ENCODE results near the gene NIT1.

Gene NIT1

DNA sequence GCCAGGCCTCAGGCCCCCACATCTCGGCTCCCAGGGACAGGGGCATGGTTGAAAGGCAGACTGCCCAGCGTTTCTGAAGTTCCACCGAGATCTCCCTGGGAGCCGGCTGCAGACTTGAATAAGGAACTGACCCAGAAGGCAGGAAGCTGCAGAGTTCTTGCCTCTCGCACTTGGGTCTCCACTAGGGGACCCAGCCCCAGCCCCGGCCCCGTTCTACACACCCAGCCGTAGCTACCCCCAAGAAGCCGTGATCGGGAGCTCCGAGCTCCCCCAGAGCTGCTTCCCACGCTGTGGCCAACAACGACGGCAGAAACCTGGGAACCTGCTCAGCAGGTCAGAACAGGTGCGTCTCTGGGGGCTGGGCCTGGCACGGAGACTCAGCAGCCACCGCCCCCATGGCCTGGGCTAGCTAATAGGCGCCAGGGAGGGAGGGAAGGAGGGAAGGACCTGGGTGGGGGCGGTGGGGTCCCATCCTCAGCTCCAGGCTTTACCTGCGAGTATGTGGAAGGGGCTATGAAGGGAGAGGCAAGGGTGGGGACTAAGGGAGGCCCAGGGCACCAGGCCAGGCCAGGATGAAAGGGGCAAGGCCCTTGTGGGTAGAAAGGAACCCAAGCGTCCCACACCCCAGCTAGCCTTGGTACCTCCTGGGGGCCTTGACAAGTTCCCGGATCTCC, 28.5 kb upstream of the NIT1 start, which contains the start of gene NECTIN4:
Gene NECTIN4, minus strand, starts transcription at position 308 of the 674 bp plus-strand sequence. Its CDS starts 262 bp downstream, at position 46.
- H3K36me3 ChIP-seq (ENCODE audit: control insufficient read depth, insufficient read depth, low read length), result no peaks in the 10 kb centered on the region
- H3K27ac ChIP-seq (ENCODE audit: low read depth, low read length), result no peak within 1 kb of the TSS
- no peak within 1 kb of the TSS for H3K4me3 ChIP-seq (ENCODE audit: low read length)
- no peaks in the 10 kb centered on the region for H3K4me1 ChIP-seq (ENCODE audit: control insufficient read depth, insufficient read depth, low read length)
- H3K9ac ChIP-seq (ENCODE audit: low read length), result no peak within 1 kb of the TSS
- H3K27me3 ChIP-seq (ENCODE audit: control insufficient read depth, insufficient read depth, low read length), result no peaks in the 10 kb centered on the region

DNA sequence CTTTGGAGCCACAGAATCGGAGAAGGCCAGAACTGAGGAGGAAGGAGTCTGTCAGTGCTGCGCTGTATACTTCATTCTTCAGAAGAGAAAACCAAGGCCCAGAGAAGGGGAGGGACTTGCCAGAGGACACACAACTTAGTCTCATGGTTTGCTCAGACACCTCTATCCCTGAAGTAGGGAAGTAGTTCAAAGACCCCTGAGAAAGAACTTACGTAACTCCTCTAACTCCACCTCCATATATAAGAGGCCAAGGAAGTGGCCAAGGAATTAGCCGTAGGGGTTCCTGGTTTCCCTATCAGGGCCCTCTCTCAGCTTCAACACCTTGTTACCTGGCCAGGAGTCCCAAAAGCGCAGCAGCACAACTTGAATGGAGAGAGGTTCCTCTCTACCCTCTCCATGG, 28.0 kb upstream of the NIT1 start:
- Histone ChIP-seq H3K9ac (ENCODE audit: low read length) (no peak overlapping the region), H3K27ac (ENCODE audit: low read depth, low read length) (no peak overlapping the region), H3K36me3 (ENCODE audit: control insufficient read depth, insufficient read depth, low read length) (no peaks in the 10 kb centered on the region), H3K4me3 (ENCODE audit: low read length) (no peak overlapping the region), H3K27me3 (ENCODE audit: control insufficient read depth, insufficient read depth, low read length) (no peaks in the 10 kb centered on the region), H3K4me1 (ENCODE audit: control insufficient read depth, insufficient read depth, low read length) (no peaks in the 10 kb centered on the region)

DNA sequence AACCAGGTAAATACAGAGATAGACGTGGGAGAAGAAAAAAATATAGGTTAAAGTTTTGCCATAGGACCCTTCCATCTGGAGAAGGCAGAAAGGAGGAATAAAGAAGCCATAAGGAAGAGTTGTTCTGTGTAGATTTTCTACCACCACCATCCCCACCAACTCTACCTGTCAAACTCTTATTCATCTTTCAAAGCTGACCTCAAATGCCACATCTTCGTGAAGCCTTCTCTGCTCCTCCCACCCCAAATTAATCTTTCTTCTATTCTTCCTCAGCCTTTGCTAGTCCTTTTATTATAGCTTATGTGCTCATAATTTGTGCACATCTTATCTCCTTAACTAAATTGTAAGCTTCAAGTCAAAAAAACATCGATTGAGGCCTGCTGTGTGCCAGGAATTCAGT, 27.3 kb upstream of the NIT1 start:
- no peak overlapping the region for H3K4me3 ChIP-seq (ENCODE audit: low read length)
- no peaks in the 10 kb centered on the region for H3K36me3 ChIP-seq (ENCODE audit: control insufficient read depth, insufficient read depth, low read length)
- H3K27me3 ChIP-seq (ENCODE audit: control insufficient read depth, insufficient read depth, low read length), result no peaks in the 10 kb centered on the region
- H3K27ac ChIP-seq (ENCODE audit: low read depth, low read length), result no peak overlapping the region
- no peak overlapping the region for H3K9ac ChIP-seq (ENCODE audit: low read length)
- H3K4me1 ChIP-seq (ENCODE audit: control insufficient read depth, insufficient read depth, low read length), result no peaks in the 10 kb centered on the region

DNA sequence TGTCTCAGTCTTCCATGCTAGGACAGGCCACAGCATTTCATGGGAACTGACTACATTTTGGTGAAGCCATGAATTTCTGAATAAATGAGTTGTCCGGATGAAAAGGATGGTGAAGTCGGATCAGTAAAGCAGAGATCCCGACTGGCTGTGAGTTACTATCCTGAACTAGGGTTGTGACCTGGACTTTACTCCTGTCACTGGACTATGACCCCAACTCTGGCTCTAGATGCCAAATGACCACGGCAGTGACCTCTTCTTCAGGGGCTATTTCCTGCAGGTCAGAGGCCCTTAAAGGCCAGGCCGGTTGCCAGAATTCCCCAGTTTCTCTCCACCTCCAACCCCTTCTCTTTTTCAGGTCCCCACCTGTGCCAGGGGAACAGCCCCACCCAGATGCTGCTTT, 26.8 kb upstream of the NIT1 start:
- Histone ChIP-seq H3K4me3 (ENCODE audit: low read length) (no peak overlapping the region), H3K9ac (ENCODE audit: low read length) (no peak overlapping the region), H3K27ac (ENCODE audit: low read depth, low read length) (no peak overlapping the region), H3K4me1 (ENCODE audit: control insufficient read depth, insufficient read depth, low read length) (no peaks in the 10 kb centered on the region), H3K27me3 (ENCODE audit: control insufficient read depth, insufficient read depth, low read length) (no peaks in the 10 kb centered on the region), H3K36me3 (ENCODE audit: control insufficient read depth, insufficient read depth, low read length) (no peaks in the 10 kb centered on the region)

DNA sequence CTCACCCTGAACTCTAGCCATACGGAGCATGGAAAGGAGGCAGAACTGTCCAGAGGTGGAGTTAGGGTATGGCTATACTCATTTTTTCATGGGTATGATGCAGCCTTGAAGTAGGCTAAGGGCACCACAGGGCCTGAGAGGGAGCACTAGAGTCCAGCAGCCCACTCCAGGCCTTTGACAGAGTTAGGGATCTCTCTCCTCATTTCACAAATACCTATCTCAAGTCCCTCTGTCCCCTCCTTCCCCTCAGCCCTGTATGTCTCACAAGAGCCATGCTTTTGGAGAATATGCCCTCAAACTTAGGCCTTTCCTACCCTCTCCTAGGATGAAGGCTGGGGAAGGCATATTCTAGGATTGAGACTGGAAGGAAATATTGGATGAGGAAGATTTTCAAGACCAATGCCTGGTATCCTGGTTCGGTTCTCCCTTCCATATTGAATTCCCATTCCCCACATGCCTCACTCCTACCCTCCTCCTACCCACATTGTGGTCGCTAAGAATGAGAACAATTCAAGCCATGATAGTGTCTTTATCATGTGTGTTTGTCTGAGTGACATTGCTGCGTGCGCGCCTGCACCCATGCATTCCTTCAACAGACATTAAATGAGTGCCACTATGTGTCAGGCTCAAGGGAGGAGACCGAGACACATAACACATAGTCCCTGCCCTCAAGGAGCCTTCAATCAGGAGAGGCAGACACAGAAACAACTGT, 26.0 kb upstream of the NIT1 start:
- no peak overlapping the region for H3K27ac ChIP-seq (ENCODE audit: low read depth, low read length)

DNA sequence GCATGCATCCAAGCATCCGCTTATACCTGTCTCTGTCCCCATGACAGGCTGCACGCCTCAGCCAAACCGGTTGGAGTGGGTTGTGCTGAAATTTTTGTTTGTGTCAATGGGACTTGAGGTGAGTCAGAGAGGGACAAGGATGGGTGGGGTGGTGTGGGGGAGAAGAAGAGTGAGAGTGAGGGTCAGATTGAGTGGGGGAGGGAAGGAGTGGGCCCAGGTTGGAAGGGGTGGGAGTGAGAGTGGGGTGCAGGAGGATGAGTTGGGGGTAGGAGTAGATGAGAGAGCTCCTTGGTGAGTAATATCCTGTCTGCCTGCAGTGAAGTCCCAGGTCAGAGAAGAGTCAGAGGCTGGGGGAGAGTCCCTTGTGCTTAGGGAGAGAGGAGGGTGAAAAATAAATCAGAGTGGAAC, 25.3 kb upstream of the NIT1 start:
- H3K27me3 ChIP-seq (ENCODE audit: control insufficient read depth, insufficient read depth, low read length), result no peaks in the 10 kb centered on the region
- H3K36me3 ChIP-seq (ENCODE audit: control insufficient read depth, insufficient read depth, low read length), result no peaks in the 10 kb centered on the region
- no peak overlapping the region for H3K4me3 ChIP-seq (ENCODE audit: low read length)
- no peak overlapping the region for H3K9ac ChIP-seq (ENCODE audit: low read length)
- H3K27ac ChIP-seq (ENCODE audit: low read depth, low read length), result no peak overlapping the region
- peaks cover 3% of the 10 kb centered on the region for H3K4me1 ChIP-seq (ENCODE audit: control insufficient read depth, insufficient read depth, low read length)

More for the DNA sequence above, 26.0 kb upstream of the NIT1 start:
- H3K4me3 ChIP-seq (ENCODE audit: low read length), result no peak overlapping the region
- no peaks in the 10 kb centered on the region for H3K27me3 ChIP-seq (ENCODE audit: control insufficient read depth, insufficient read depth, low read length)
- no peaks in the 10 kb centered on the region for H3K36me3 ChIP-seq (ENCODE audit: control insufficient read depth, insufficient read depth, low read length)
- H3K9ac ChIP-seq (ENCODE audit: low read length), result no peak overlapping the region
- no peaks in the 10 kb centered on the region for H3K4me1 ChIP-seq (ENCODE audit: control insufficient read depth, insufficient read depth, low read length)

DNA sequence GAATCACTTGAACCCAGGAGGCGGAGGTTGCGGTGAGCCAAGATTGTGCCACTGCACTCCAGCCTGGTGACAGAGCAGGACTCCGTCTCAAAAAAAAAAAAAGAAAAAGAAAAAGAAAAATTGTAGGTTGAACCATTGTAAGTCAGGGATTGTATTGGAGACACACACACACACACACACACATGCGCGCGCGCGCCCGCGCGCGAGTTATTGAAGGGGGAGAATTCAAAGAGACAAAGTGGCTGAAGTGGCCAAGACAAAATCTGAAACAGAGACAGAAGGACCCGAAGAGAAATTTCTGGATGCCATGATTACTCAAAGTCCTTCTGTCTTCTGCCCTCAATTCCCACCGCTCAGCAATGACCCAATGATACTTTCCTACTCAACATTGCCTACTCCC, 23.4 kb upstream of the NIT1 start:
- no peaks in the 10 kb centered on the region for H3K27me3 ChIP-seq (ENCODE audit: control insufficient read depth, insufficient read depth, low read length)
- no peaks in the 10 kb centered on the region for H3K36me3 ChIP-seq (ENCODE audit: control insufficient read depth, insufficient read depth, low read length)
- no peak overlapping the region for H3K9ac ChIP-seq (ENCODE audit: low read length)
- peaks cover 3% of the 10 kb centered on the region for H3K4me1 ChIP-seq (ENCODE audit: control insufficient read depth, insufficient read depth, low read length)
- H3K27ac ChIP-seq (ENCODE audit: low read depth, low read length), result no peak overlapping the region
- no peak overlapping the region for H3K4me3 ChIP-seq (ENCODE audit: low read length)

DNA sequence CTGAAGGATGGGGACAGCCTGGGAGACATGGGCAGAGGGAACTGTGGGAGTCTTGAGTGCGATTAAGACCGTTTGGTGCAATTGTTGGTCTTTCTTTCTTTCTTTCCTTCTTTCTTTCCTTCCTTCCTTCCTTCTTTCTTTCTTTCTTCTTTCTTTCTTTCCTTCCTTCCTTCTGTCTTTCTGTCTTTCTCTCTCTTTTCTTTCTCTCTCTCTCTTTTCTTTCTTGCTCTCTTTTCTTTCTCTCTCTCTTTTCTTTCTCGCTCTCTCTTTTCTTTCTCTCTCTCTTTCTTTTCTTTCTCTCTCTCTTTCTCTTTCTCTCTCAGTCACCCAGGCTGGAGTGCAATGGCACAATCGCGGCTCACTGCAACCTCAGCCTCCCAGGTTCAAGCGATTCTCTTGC, 22.7 kb upstream of the NIT1 start:
- Histone ChIP-seq H3K4me3 (ENCODE audit: low read length) (no peak overlapping the region), H3K36me3 (ENCODE audit: control insufficient read depth, insufficient read depth, low read length) (no peaks in the 10 kb centered on the region), H3K4me1 (ENCODE audit: control insufficient read depth, insufficient read depth, low read length) (peaks cover 3% of the 10 kb centered on the region), H3K27me3 (ENCODE audit: control insufficient read depth, insufficient read depth, low read length) (no peaks in the 10 kb centered on the region), H3K9ac (ENCODE audit: low read length) (no peak overlapping the region), H3K27ac (ENCODE audit: low read depth, low read length) (no peak overlapping the region)

DNA sequence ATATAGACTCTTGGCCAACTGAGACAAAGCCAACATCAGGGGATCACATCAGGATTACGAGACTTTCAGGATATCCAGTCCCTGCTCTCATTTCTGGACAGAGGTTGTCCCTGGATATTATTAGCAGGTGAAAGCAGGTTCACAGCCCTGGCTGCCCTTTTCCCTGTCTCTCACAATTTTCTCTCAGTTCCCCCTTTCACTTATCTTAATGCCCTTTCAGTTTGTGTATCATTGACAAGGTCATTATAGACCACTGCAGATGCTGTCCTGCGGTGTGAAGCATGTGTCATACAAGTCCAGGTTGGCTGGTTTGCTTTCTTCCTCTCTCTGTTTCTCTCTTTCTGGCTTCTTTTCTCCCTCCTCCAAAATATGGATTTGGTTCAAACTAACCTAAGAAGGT, 21.9 kb upstream of the NIT1 start:
- Histone ChIP-seq H3K36me3 (ENCODE audit: control insufficient read depth, insufficient read depth, low read length) (no peaks in the 10 kb centered on the region), H3K9ac (ENCODE audit: low read length) (no peak overlapping the region), H3K27ac (ENCODE audit: low read depth, low read length) (no peak overlapping the region), H3K27me3 (ENCODE audit: control insufficient read depth, insufficient read depth, low read length) (no peaks in the 10 kb centered on the region), H3K4me1 (ENCODE audit: control insufficient read depth, insufficient read depth, low read length) (peaks cover 3% of the 10 kb centered on the region), H3K4me3 (ENCODE audit: low read length) (no peak overlapping the region)

DNA sequence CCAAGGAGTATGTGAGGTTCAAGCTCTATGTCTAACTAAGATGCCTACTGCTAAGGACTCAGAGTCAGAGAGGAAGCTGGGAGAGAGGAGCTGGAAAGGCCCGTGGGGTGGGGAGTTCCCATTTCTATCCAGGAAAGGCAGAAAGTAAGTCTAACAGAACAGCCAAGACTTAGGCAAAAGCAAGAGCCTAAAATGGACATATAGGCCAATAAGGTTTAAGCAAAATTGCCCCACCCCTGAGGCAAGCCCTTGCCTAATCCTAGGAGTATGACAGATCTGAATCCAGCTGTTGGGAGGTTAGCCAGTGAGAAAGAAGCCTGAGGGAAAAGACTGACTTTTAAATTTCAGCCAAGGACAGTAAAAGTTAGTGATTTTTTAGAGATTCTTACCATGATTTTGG, 21.4 kb upstream of the NIT1 start:
- Histone ChIP-seq H3K36me3 (ENCODE audit: control insufficient read depth, insufficient read depth, low read length) (peaks cover 1% of the 10 kb centered on the region), H3K4me3 (ENCODE audit: low read length) (no peak overlapping the region), H3K9ac (ENCODE audit: low read length) (no peak overlapping the region), H3K4me1 (ENCODE audit: control insufficient read depth, insufficient read depth, low read length) (peaks cover 3% of the 10 kb centered on the region), H3K27me3 (ENCODE audit: control insufficient read depth, insufficient read depth, low read length) (no peaks in the 10 kb centered on the region), H3K27ac (ENCODE audit: low read depth, low read length) (no peak overlapping the region)

DNA sequence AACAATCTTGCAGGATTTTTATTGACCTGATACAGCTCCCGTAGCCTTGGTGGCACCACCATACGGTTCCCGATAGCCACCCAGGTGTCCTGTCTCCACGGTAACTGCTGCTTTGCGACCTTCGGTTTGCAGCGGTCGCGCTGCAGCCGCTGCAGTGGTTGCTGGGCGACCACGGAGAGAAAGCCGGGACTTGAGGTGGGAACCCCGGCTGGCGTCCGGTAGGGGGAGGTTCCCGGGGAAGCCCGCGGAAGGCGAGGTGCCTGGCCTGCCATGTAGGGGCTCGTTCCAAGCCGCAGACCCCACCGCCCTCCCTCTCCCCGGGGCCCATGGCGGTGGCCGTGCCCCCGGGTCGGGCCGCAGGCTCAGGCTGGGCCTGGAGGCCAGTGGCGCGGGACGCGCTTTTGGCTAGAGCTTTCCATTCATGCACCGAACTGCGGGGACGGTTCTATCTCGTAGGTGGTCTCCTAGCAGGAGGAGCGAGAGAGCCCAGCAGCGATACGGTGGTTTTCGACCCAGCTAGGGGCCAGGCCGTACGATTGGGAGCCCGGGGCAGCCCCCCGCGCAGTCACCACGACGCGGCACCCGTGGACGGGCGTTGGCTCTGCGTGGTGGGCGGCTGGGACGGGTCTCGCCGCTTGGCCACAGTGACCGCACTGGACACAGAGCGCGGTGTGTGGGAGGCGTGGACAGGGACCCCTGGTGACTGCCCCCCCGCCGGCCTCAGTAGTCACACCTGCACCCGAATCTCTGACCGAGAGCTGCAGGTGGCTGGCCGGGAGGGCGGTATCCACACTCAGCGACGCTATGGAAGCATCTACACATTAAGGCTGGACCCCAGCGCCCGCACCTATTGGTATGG, 19.5 kb upstream of the NIT1 start, which contains the start of gene KLHDC9:
Gene KLHDC9, plus strand, starts transcription at position 152 of the 859 bp plus-strand sequence. Its CDS starts 175 bp downstream, at position 327.
- Histone ChIP-seq H3K36me3 (ENCODE audit: control insufficient read depth, insufficient read depth, low read length) (peaks cover 9% of the 10 kb centered on the region), H3K4me1 (ENCODE audit: control insufficient read depth, insufficient read depth, low read length) (peaks cover 3% of the 10 kb centered on the region), H3K4me3 (ENCODE audit: low read length) (peak within 1 kb of the TSS; percentile 76), H3K27ac (ENCODE audit: low read depth, low read length) (peak within 1 kb of the TSS; percentile 69), H3K27me3 (ENCODE audit: control insufficient read depth, insufficient read depth, low read length) (no peaks in the 10 kb centered on the region), H3K9ac (ENCODE audit: low read length) (peak within 1 kb of the TSS; percentile 45)

DNA sequence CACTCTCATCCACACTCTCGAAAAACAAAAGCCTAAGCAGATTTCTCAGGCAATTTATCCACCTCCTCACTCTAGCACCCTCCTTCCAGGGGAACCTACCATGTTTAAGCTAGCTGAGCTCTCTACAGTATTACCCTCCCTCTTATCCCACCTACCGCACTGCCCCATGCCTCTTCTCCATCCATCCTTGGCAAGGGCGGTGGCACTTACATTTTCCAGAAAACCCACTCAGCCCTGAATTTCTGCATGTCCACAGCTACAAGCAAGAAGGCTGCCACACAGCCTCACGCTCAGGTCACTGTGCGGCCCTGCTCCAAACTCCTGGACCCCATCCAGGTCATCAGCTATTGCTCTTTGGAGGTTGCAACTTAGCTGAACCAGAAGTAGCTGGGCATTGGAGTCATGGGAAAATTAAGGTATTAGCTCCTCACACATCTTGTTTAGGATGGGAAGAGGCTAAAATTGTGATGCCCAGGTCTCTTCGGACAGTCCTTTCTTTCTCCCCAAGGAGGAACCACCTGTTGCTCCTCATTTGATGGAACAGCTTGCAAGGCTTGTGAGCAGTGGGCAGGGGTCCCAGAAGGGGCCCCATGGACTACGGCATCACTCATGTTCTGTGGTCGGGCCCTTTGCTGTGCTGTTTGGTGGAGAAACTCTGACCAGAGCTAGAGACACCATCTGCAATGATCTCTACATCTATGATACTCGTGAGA, 18.7 kb upstream of the NIT1 start:
- peaks cover 3% of the 10 kb centered on the region for H3K4me1 ChIP-seq (ENCODE audit: control insufficient read depth, insufficient read depth, low read length)
- peak overlapping the region; percentile 69 for H3K27ac ChIP-seq (ENCODE audit: low read depth, low read length)
- H3K36me3 ChIP-seq (ENCODE audit: control insufficient read depth, insufficient read depth, low read length), result peaks cover 9% of the 10 kb centered on the region
- no peaks in the 10 kb centered on the region for H3K27me3 ChIP-seq (ENCODE audit: control insufficient read depth, insufficient read depth, low read length)
- H3K4me3 ChIP-seq (ENCODE audit: low read length), result peak overlapping the region; percentile 76
- no peak overlapping the region for H3K9ac ChIP-seq (ENCODE audit: low read length)
